H1 (cell line): ENCODE measurements around the gene PTPMT1. TPM values are rescaled to one million over a fixed set of nuclear protein-coding genes. Genes with fewer than 3 reads are reported as not detected.

Source experiments
- CTCF ChIA-PET: fragments of 300-600 bp; sonication (Branson Sonifier 250); formaldehyde crosslinking; loops from one replicate; lab custom pipeline; 2021; ENCODE audit not compliant: partially characterized antibody; lab: Charles Lee
- POLR2A ChIA-PET: fragments of 300-600 bp; sonication (Branson Sonifier 250); formaldehyde crosslinking; loops from one replicate; lab custom pipeline; 2021; ENCODE audit warnings: inconsistent platforms; ENCODE audit not compliant: partially characterized antibody; lab: Charles Lee
- DNase-seq, 2 experiments: peaks; one replicate each; pipeline versions ENCODE4 v3.0.0 to v3.0.0-alpha.2; 2010 to 2022; ENCODE audit warnings: low spot score in 2 of 2, low read depth in 1 of 2, mixed read lengths in 1 of 2
- FAIRE-seq: peaks from 2 replicates; lab custom pipeline; 2011; peaks lifted over from hg19 to GRCh38; lab: Jason Lieb, UNC
- H2AFZ ChIP-seq: 2 replicates; pipeline ENCODE4 v1.8.1; 2012; ENCODE audit warnings: low read length, inconsistent platforms
- H2AK5ac ChIP-seq: 2 replicates; pipeline ENCODE4 v1.6.1; 2013; ENCODE audit warnings: low read depth, low read length
- H2BK120ac ChIP-seq: replicated peaks from 2 replicates; pipeline ENCODE3; 2013; ENCODE audit warnings: low read depth, low read length, inconsistent platforms
- H2BK12ac ChIP-seq: 2 replicates; pipeline ENCODE4 v1.6.1; 2013; ENCODE audit warnings: low read depth, low read length
- H2BK15ac ChIP-seq: 2 replicates; pipeline ENCODE4 v1.6.1; 2013; ENCODE audit warnings: low read length
- H2BK20ac ChIP-seq: 2 replicates; pipeline ENCODE4 v1.6.1; 2013; ENCODE audit warnings: low read length
- H2BK5ac ChIP-seq: 2 replicates; pipeline ENCODE4 v1.6.1; 2013; ENCODE audit warnings: low read depth, low read length
- H3K14ac ChIP-seq: 2 replicates; pipeline ENCODE4 v1.6.1; 2013; ENCODE audit warnings: inconsistent platforms; ENCODE audit not compliant: insufficient read length
- H3K18ac ChIP-seq: 2 replicates; pipeline ENCODE4 v1.6.1; 2013; ENCODE audit warnings: low read length; ENCODE audit errors: extremely low read depth
- H3K23ac ChIP-seq: 2 replicates; pipeline ENCODE4 v1.6.1; 2013; ENCODE audit warnings: inconsistent platforms; ENCODE audit not compliant: insufficient read length
- H3K23me2 ChIP-seq: 2 replicates; pipeline ENCODE4 v1.6.1; 2013; ENCODE audit warnings: low read depth, low read length
- H3K27ac ChIP-seq: 2 replicates; pipeline ENCODE4 v1.6.1; 2011; ENCODE audit warnings: low read depth, low read length, inconsistent platforms
- H3K27me3 ChIP-seq, 4 experiments: replicated peaks in 1 of 4; 1 replicate in 1 of 4; 2 replicates in 3 of 4; pipeline versions ENCODE4 v1.6.1 to v1.8.1; 2011 to 2013; ENCODE audit warnings: low read length in 3 of 4, mild to moderate bottlenecking in 3 of 4, inconsistent platforms in 2 of 4, mixed read lengths in 2 of 4, moderate library complexity in 1 of 4; ENCODE audit not compliant: control insufficient read depth in 3 of 4, insufficient read depth in 3 of 4; ENCODE audit errors: extremely low read depth in 1 of 4
- H3K36me3 ChIP-seq, 4 experiments: 2 replicates each; pipeline versions ENCODE4 v1.6.1 to v1.8.1; 2011 to 2013; ENCODE audit warnings: mild to moderate bottlenecking in 4 of 4, low read length in 3 of 4, moderate library complexity in 2 of 4, control low read depth in 1 of 4, inconsistent platforms in 1 of 4; ENCODE audit not compliant: insufficient read depth in 4 of 4, control insufficient read depth in 2 of 4
- H3K4ac ChIP-seq: replicated peaks from 2 replicates; pipeline ENCODE3; 2013; ENCODE audit warnings: low read length, low read depth, mixed read lengths, inconsistent platforms; ENCODE audit not compliant: insufficient read length
- H3K4me1 ChIP-seq, 4 experiments: replicated peaks in 1 of 4; 1 replicate in 1 of 4; 2 replicates in 3 of 4; pipeline versions ENCODE4 v1.6.1 to v1.8.1; 2011 to 2013; ENCODE audit warnings: low read length in 3 of 4, inconsistent platforms in 2 of 4, mixed read lengths in 1 of 4; ENCODE audit not compliant: insufficient read depth in 4 of 4, control insufficient read depth in 3 of 4
- H3K4me2 ChIP-seq, 2 experiments: 2 replicates each; pipeline versions ENCODE4 v1.6.1 to v1.8.1; 2011 to 2013; ENCODE audit warnings: low read depth in 2 of 2, low read length in 2 of 2, control low read depth in 1 of 2, inconsistent platforms in 1 of 2, mild to moderate bottlenecking in 1 of 2; ENCODE audit not compliant: insufficient read depth in 1 of 2
- H3K4me3 ChIP-seq, 4 experiments: fragments of 200-600, 300-600 bp in 1 of 4; sonication (generic), shearing (Covaris generic), sonication (Bioruptor Twin) in 1 of 4; 2 replicates each; pipeline versions ENCODE4 v1.5.1 to v1.8.1; 2011 to 2016; ENCODE audit warnings: low read length in 4 of 4, low read depth in 3 of 4, control low read depth in 2 of 4, inconsistent platforms in 2 of 4, mild to moderate bottlenecking in 2 of 4, mixed read lengths in 1 of 4, moderate library complexity in 1 of 4; ENCODE audit not compliant: insufficient read depth in 2 of 4; ENCODE audit errors: extremely low read depth in 1 of 4
- H3K56ac ChIP-seq: replicated peaks from 2 replicates; pipeline ENCODE3; 2013; ENCODE audit warnings: low read depth, mild to moderate bottlenecking, mixed read lengths, low read length, inconsistent platforms; ENCODE audit not compliant: insufficient read length
- H3K79me1 ChIP-seq: 2 replicates; pipeline ENCODE4 v1.6.1; 2013; ENCODE audit warnings: low read depth, low read length, control low read depth
- H3K79me2 ChIP-seq, 2 experiments: 2 replicates each; pipeline versions ENCODE4 v1.6.1 to v1.8.1; 2012 to 2013; ENCODE audit warnings: low read length in 2 of 2, mild to moderate bottlenecking in 2 of 2, inconsistent platforms in 1 of 2; ENCODE audit not compliant: insufficient read depth in 2 of 2, control insufficient read depth in 1 of 2
- H3K9ac ChIP-seq, 4 experiments: replicated peaks in 1 of 4; 1 replicate in 1 of 4; 2 replicates in 3 of 4; pipeline versions ENCODE4 v1.6.1 to v1.8.1; 2011 to 2013; ENCODE audit warnings: low read depth in 3 of 4, low read length in 3 of 4, control low read depth in 2 of 4, mild to moderate bottlenecking in 2 of 4, moderate library complexity in 2 of 4, inconsistent platforms in 1 of 4; ENCODE audit errors: extremely low read depth in 1 of 4
- H3K9me3 ChIP-seq, 2 experiments: 2 replicates each; pipeline versions ENCODE4 v1.6.1 to v1.8.1; 2012 to 2013; ENCODE audit warnings: mild to moderate bottlenecking in 2 of 2, moderate library complexity in 2 of 2, control low read depth in 1 of 2, inconsistent platforms in 1 of 2, low read depth in 1 of 2, low read length in 1 of 2, mixed read lengths in 1 of 2; ENCODE audit not compliant: insufficient read depth in 2 of 2
- H4K20me1 ChIP-seq, 2 experiments: replicated peaks in 1 of 2; 2 replicates each; pipeline versions ENCODE3 to v1.8.1; 2011 to 2013; ENCODE audit warnings: inconsistent platforms in 2 of 2, low read length in 2 of 2, mild to moderate bottlenecking in 1 of 2; ENCODE audit not compliant: insufficient read depth in 2 of 2, control insufficient read depth in 1 of 2
- H4K5ac ChIP-seq: 2 replicates; pipeline ENCODE4 v1.6.1; 2013; ENCODE audit warnings: low read length, low read depth, mixed read lengths, inconsistent platforms; ENCODE audit not compliant: insufficient read length
- H4K8ac ChIP-seq: 2 replicates; pipeline ENCODE4 v1.8.0; 2013; ENCODE audit warnings: mild to moderate bottlenecking, moderate library complexity, low read length, inconsistent platforms; ENCODE audit not compliant: insufficient read depth; ENCODE audit errors: extremely low read depth
- H4K91ac ChIP-seq: replicated peaks from 2 replicates; pipeline ENCODE3; 2013; ENCODE audit warnings: low read length, mixed read lengths, inconsistent platforms; ENCODE audit not compliant: insufficient read length
- CTBP2 ChIP-seq: IDR thresholded peaks from 2 replicates; pipeline ENCODE4 v1.7.0; 2011; ENCODE audit warnings: borderline replicate concordance, mild to moderate bottlenecking, moderate library complexity, mixed read lengths, low read length; ENCODE audit not compliant: insufficient read depth, insufficient read length
- EZH2 ChIP-seq: fragments of 200-600 bp; sonication (generic); IDR thresholded peaks from 2 replicates; pipeline ENCODE4 v1.7.1; 2012; ENCODE audit warnings: low read depth, mild to moderate bottlenecking, moderate library complexity, low read length, inconsistent platforms; ENCODE audit not compliant: severe bottlenecking
- GABPA ChIP-seq: IDR thresholded peaks from 2 replicates; pipeline ENCODE4 v1.6.1; 2011; ENCODE audit warnings: mild to moderate bottlenecking, low read length, moderate library complexity, borderline replicate concordance; ENCODE audit not compliant: insufficient read depth
- PHF8 ChIP-seq: fragments of 200-600 bp; sonication (generic); conservative IDR thresholded peaks from 2 replicates; pipeline ENCODE4 v1.7.1; 2012; ENCODE audit warnings: low read depth, mild to moderate bottlenecking, inconsistent platforms, low read length, moderate library complexity
- POLR2A ChIP-seq, 2 experiments: IDR thresholded peaks; 1 replicate in 1 of 2; 2 replicates in 1 of 2; pipeline ENCODE4 v1.6.1; 2011; ENCODE audit warnings: low read depth in 2 of 2, low read length in 2 of 2, mild to moderate bottlenecking in 2 of 2; ENCODE audit errors: control extremely low read depth in 1 of 2
- RAD21 ChIP-seq, 2 experiments: IDR thresholded peaks in 1 of 2; conservative IDR thresholded peaks in 1 of 2; 2 replicates each; pipeline ENCODE4 v1.6.1; 2011; ENCODE audit warnings: low read depth in 2 of 2, low read length in 2 of 2, improper control_type of control experiment in 1 of 2, inconsistent platforms in 1 of 2, mild to moderate bottlenecking in 1 of 2, moderate library complexity in 1 of 2
- SIX5 ChIP-seq: IDR thresholded peaks from 2 replicates; pipeline ENCODE4 v1.6.1; 2011; ENCODE audit warnings: mild to moderate bottlenecking, low read depth, low read length
- WGBS, 2 experiments: shearing (Covaris generic) in 1 of 2; methylation state at CpG; one replicate each; pipeline versions ENCODE4 v1.1.6 to v1.1.7; 2013 to 2015; ENCODE audit warnings: low lambda C conversion rate in 2 of 2, mixed read lengths in 2 of 2, inconsistent platforms in 1 of 2, low coverage in 1 of 2, missing lambda C conversion rate in 1 of 2; ENCODE audit not compliant: insufficient replicate concordance in 2 of 2, insufficient coverage in 1 of 2, insufficient read length in 1 of 2; ENCODE audit errors: extremely low coverage in 1 of 2, missing lambda C conversion rate in 1 of 2; 5-methylcytosine and 5-hydroxymethylcytosine counted together
- polyA plus RNA-seq, 7 experiments: library from polyadenylated mRNA; depleted of rRNA in 3 of 7; stranded (reverse) in 5 of 7; unstranded in 2 of 7; fragments of >200 nt in 5 of 7; fragments of 200-250 nt in 2 of 7; gene quantifications; 1 replicate in 5 of 7; 2 replicates in 1 of 7; 4 replicates in 1 of 7; pipeline versions ENCODE4 v1.2.1 to v1.2.3, GENCODE V29; 2011 to 2013; ENCODE audit warnings: missing spikeins in 2 of 7, mixed read lengths in 2 of 7
- total RNA-seq: library from RNA; stranded (reverse); fragmentation: NEBNext Ultra II Directional; extraction: Animal tissue kit (Norgen Biotek cat#: 25700); gene quantifications from 2 replicates; pipeline ENCODE4 v1.2.1, GENCODE V29; 2021

Gene PTPMT1
- total and polyA plus RNA-seq, 2 of the 8 experiments (the other 6 are each of a cell fraction or from before 2014, with no cell fraction given): 44.8 to 105 TPM

GRCh38 chr11:47609675-47610074 is 44.3 kb downstream of the PTPMT1 start:
- no peak overlapping the region for H2BK15ac ChIP-seq
- no peaks in the 10 kb centered on the region; a peak in 1 of 7 replicates for H3K4me1 ChIP-seq
- H2BK20ac ChIP-seq: no peak overlapping the region
- TF ChIP-seq PHF8 (no peak), CTBP2 (no peak), SIX5 (no peak), POLR2A (IDR thresholded peaks at IDR 0.05; ENCODE audit: control extremely low read depth in 1 of 2, low read depth in 2 of 2, low read length in 2 of 2) (no peak), RAD21 (IDR thresholded peaks at IDR 0.05 in 1 of 2, conservative IDR thresholded peaks at IDR 0.05 in 1 of 2; ENCODE audit: low read depth in 2 of 2, low read length in 2 of 2) (no peak), GABPA (no peak), EZH2 (no peak)
- H3K4me2 ChIP-seq: no peak overlapping the region
- H4K20me1 ChIP-seq: no peaks in the 10 kb centered on the region
- no peak overlapping the region for H3K23ac ChIP-seq
- H3K4me3 ChIP-seq: no peak overlapping the region
- CTCF ChIA-PET: no interaction called here
- FAIRE-seq (no peak), DNase-seq (no peak)
- no peaks in the 10 kb centered on the region for H3K27me3 ChIP-seq
- WGBS, 2 experiments: 90% methylated on average over 3 of the region's 3 CpGs; no CpG with 5 or more reads in 1 of the 2 experiments
- no peak overlapping the region for H3K14ac ChIP-seq
- no peak overlapping the region for H3K4ac ChIP-seq
- H3K27ac ChIP-seq: no peak overlapping the region
- H3K23me2 ChIP-seq: no peaks in the 10 kb centered on the region
- no peak overlapping the region for H4K8ac ChIP-seq
- POLR2A ChIA-PET: interaction anchor here (1.9 kb wide), 1 partner anchor 15 kb away, joined by 4 read pairs; no protein-coding TSS in a partner anchor
- H3K79me1 ChIP-seq: no peaks in the 10 kb centered on the region
- H4K5ac ChIP-seq: no peak overlapping the region
- no peak overlapping the region for H2AFZ ChIP-seq
- no peak overlapping the region for H3K9ac ChIP-seq
- H3K79me2 ChIP-seq: no peaks in the 10 kb centered on the region
- H2BK120ac ChIP-seq: no peak overlapping the region
- H3K9me3 ChIP-seq: no peaks in the 10 kb centered on the region
- no peak overlapping the region for H2BK12ac ChIP-seq
- no peak overlapping the region for H2BK5ac ChIP-seq
- no peaks in the 10 kb centered on the region; a peak in 1 of 8 replicates for H3K36me3 ChIP-seq
- no peak overlapping the region for H3K56ac ChIP-seq
- no peak overlapping the region for H3K18ac ChIP-seq
- H4K91ac ChIP-seq: no peak overlapping the region
- no peak overlapping the region for H2AK5ac ChIP-seq
